DND-41 (cell line): Measurements from ENCODE around the gene MAP2K4.

Experiments used
- ATAC-seq: fragments of 200-7000 bp; cut with Tn5 transposase; 3 replicates; pipeline ENCODE4 v1.9.1; 2021; ENCODE audit warnings: low read depth; ENCODE audit not compliant: insufficient read depth
- DNase-seq: peaks from one replicate; pipeline ENCODE4 v3.0.0-alpha.2; 2020
- H2AFZ ChIP-seq: 2 replicates; pipeline ENCODE4 v1.6.0; 2012; ENCODE audit warnings: low read depth, low read length
- H3K27ac ChIP-seq: 2 replicates; pipeline ENCODE4 v1.5.1; 2012; ENCODE audit warnings: low read length, inconsistent platforms
- H3K27me3 ChIP-seq: fragments of 200-600 bp; sonication (generic); 2 replicates; pipeline ENCODE4 v1.6.0; 2012; ENCODE audit warnings: low read length, mild to moderate bottlenecking, inconsistent platforms; ENCODE audit not compliant: insufficient read depth, poor library complexity
- H3K36me3 ChIP-seq: 2 replicates; pipeline ENCODE4 v1.5.1; 2012; ENCODE audit warnings: low read length, inconsistent platforms; ENCODE audit not compliant: insufficient read depth
- H3K4me1 ChIP-seq: 2 replicates; pipeline ENCODE4 v1.5.1; 2012; ENCODE audit warnings: mild to moderate bottlenecking, low read length; ENCODE audit not compliant: insufficient read depth
- H3K4me2 ChIP-seq: 2 replicates; pipeline ENCODE4 v1.6.0; 2012; ENCODE audit warnings: mild to moderate bottlenecking, moderate library complexity, low read length, inconsistent platforms; ENCODE audit not compliant: insufficient read depth
- H3K4me3 ChIP-seq, 2 experiments: fragments of 200-600 bp in 1 of 2; shearing (Covaris generic) in 1 of 2; 2 replicates each; pipeline ENCODE4 v1.5.1; 2012 to 2016; ENCODE audit warnings: inconsistent platforms in 2 of 2, low read length in 2 of 2, mild to moderate bottlenecking in 2 of 2, low read depth in 1 of 2, moderate library complexity in 1 of 2
- H3K79me2 ChIP-seq: 2 replicates; pipeline ENCODE4 v1.6.0; 2012; ENCODE audit warnings: low read length, inconsistent platforms; ENCODE audit not compliant: insufficient read depth
- H3K9ac ChIP-seq: 2 replicates; pipeline ENCODE4 v1.6.0; 2012; ENCODE audit warnings: low read depth, mild to moderate bottlenecking, inconsistent platforms, low read length, moderate library complexity
- H3K9me3 ChIP-seq: 2 replicates; pipeline ENCODE4 v1.5.1; 2012; ENCODE audit warnings: low read length, moderate library complexity, mild to moderate bottlenecking, inconsistent platforms; ENCODE audit not compliant: insufficient read depth, severe bottlenecking
- H4K20me1 ChIP-seq: 2 replicates; pipeline ENCODE4 v1.6.0; 2012; ENCODE audit warnings: low read length; ENCODE audit not compliant: insufficient read depth
- CTCF ChIP-seq: IDR thresholded peaks from 2 replicates; pipeline ENCODE4 v1.5.1; 2012; ENCODE audit warnings: borderline replicate concordance, low read length, moderate library complexity, mild to moderate bottlenecking; ENCODE audit not compliant: poor library complexity, severe bottlenecking; ENCODE audit errors: extremely low read depth
- EZH2 ChIP-seq: IDR thresholded peaks from 3 replicates; pipeline ENCODE4 v1.6.1; 2012; ENCODE audit warnings: borderline replicate concordance, low read depth, mild to moderate bottlenecking, moderate library complexity, low read length, inconsistent platforms; ENCODE audit not compliant: severe bottlenecking

Gene MAP2K4

GRCh38 chr17:12099412-12099811 is 78.7 kb downstream of the MAP2K4 start:
- Histone ChIP-seq H3K27ac (no peak overlapping the region), H3K79me2 (no peaks in the 10 kb centered on the region), H2AFZ (no peak overlapping the region), H3K4me2 (no peak overlapping the region), H3K9ac (no peak overlapping the region), H3K9me3 (no peaks in the 10 kb centered on the region), H3K4me1 (no peaks in the 10 kb centered on the region), H3K36me3 (peaks cover 15% of the 10 kb centered on the region), H3K27me3 (no peaks in the 10 kb centered on the region), H4K20me1 (no peaks in the 10 kb centered on the region), H3K4me3 (no peak overlapping the region)
- TF ChIP-seq CTCF (no peak), EZH2 (no peak)
- DNase-seq (no peak), ATAC-seq (no peak)

- no peak overlapping the region for H3K9ac ChIP-seq
- no peaks in the 10 kb centered on the region for H3K9me3 ChIP-seq
- no peaks in the 10 kb centered on the region for H3K27me3 ChIP-seq
- ATAC-seq, result no peak
- H3K36me3 ChIP-seq, result peaks cover 3% of the 10 kb centered on the region; the same call in 1 of the 2 replicates
- H3K4me1 ChIP-seq, result no peaks in the 10 kb centered on the region
- no peak for TF ChIP-seq EZH2
- TF ChIP-seq CTCF, result no peak
- no peaks in the 10 kb centered on the region for H3K79me2 ChIP-seq
- H3K4me2 ChIP-seq, result no peak overlapping the region
- H3K4me3 ChIP-seq, result no peak overlapping the region
- peaks cover 4% of the 10 kb centered on the region; the same call in 1 of the 2 replicates for H4K20me1 ChIP-seq
- no peak for DNase-seq
- no peak overlapping the region for H3K27ac ChIP-seq
- H2AFZ ChIP-seq, result no peak overlapping the region
These were observed 84.2 kb downstream of the MAP2K4 start for GRCh38 chr17:12104831-12105230.

- Histone ChIP-seq H4K20me1 (peaks cover 4% of the 10 kb centered on the region; the same call in 1 of the 2 replicates), H3K4me2 (no peak overlapping the region), H3K27me3 (no peaks in the 10 kb centered on the region), H3K36me3 (peaks cover 14% of the 10 kb centered on the region), H2AFZ (no peak overlapping the region), H3K79me2 (no peaks in the 10 kb centered on the region), H3K9ac (no peak overlapping the region), H3K27ac (no peak overlapping the region), H3K4me1 (no peaks in the 10 kb centered on the region), H3K9me3 (no peaks in the 10 kb centered on the region), H3K4me3 (no peak overlapping the region)
- TF ChIP-seq EZH2, result no peak
- DNase-seq (no peak), ATAC-seq (no peak)
These were observed 87.2 kb downstream of the MAP2K4 start for GRCh38 chr17:12107905-12108304.

GRCh38 chr17:12110906-12111305 is 90.2 kb downstream of the MAP2K4 start:
- Histone ChIP-seq H3K27ac (no peak overlapping the region), H3K79me2 (no peaks in the 10 kb centered on the region), H3K27me3 (no peaks in the 10 kb centered on the region), H4K20me1 (no peaks in the 10 kb centered on the region; the same call in 1 of the 2 replicates), H2AFZ (no peak overlapping the region), H3K4me2 (no peak overlapping the region), H3K4me1 (no peaks in the 10 kb centered on the region), H3K9ac (no peak overlapping the region), H3K9me3 (no peaks in the 10 kb centered on the region), H3K36me3 (peaks cover 44% of the 10 kb centered on the region), H3K4me3 (no peak overlapping the region)
- no peak for TF ChIP-seq EZH2
- TF ChIP-seq CTCF, result no peak
- DNase-seq, result no peak
- no peak for ATAC-seq
